K562 (cell line): ENCODE measurements around the gene MRPS18B. TPM values are rescaled to one million over a fixed set of nuclear protein-coding genes. Genes with fewer than 3 reads are reported as not detected.

Source experiments
- ATF7 ChIP-seq: fragments of 450-650 bp; IDR thresholded peaks from 2 replicates; pipeline ENCODE4 v1.7.1; 2014; ENCODE audit warnings: mild to moderate bottlenecking, moderate library complexity
- CBX8 ChIP-seq: fragments of 200-600 bp; sonication (generic); IDR thresholded peaks from 2 replicates; pipeline ENCODE4 v1.6.1; 2012; ENCODE audit warnings: borderline replicate concordance, mixed run types, low read depth, mild to moderate bottlenecking, moderate library complexity, mixed read lengths, low read length, control low read depth, inconsistent platforms; ENCODE audit not compliant: poor library complexity, severe bottlenecking; ENCODE audit errors: extremely low read depth
- CEBPB ChIP-seq: fragments of 450-650 bp; IDR thresholded peaks from 2 replicates; pipeline ENCODE4 v1.6.1; 2016; ENCODE audit warnings: missing genetic modification characterization, missing compliant biosample characterization
- JUN ChIP-seq, 2 experiments: sonication (generic) in 1 of 2; formaldehyde crosslinking in 1 of 2; IDR thresholded peaks; 2 replicates each; pipeline versions ENCODE4 v1.6.1 to v1.8.0; 2012 to 2022; ENCODE audit warnings: borderline replicate concordance in 2 of 2, mild to moderate bottlenecking in 2 of 2, improper control_type of control experiment in 1 of 2, low read depth in 1 of 2, low read length in 1 of 2, missing genetic modification reagents in 1 of 2
- JUND ChIP-seq, 2 experiments: IDR thresholded peaks; 2 replicates in 1 of 2; 3 replicates in 1 of 2; pipeline ENCODE4 v1.6.1; 2011; ENCODE audit warnings: borderline replicate concordance in 2 of 2, low read depth in 2 of 2, low read length in 2 of 2, improper control_type of control experiment in 1 of 2, missing biosample characterization in 1 of 2, missing genetic modification characterization in 1 of 2, missing genetic modification reagents in 1 of 2
- KLF13 ChIP-seq: fragments of 450-650 bp; IDR thresholded peaks from 2 replicates; pipeline ENCODE4 v1.6.1; 2016; ENCODE audit warnings: missing genetic modification characterization, low read depth, mild to moderate bottlenecking, missing compliant biosample characterization, moderate library complexity, borderline replicate concordance
- NR1H2 ChIP-seq: sonication (generic); formaldehyde crosslinking; IDR thresholded peaks from 2 replicates; pipeline ENCODE4 v1.4.0; 2020; ENCODE audit warnings: mild to moderate bottlenecking, missing genetic modification reagents
- PHF21A ChIP-seq: fragments of 450-650 bp; IDR thresholded peaks from 2 replicates; pipeline ENCODE4 v1.6.1; 2017; ENCODE audit warnings: low read depth, borderline replicate concordance
- PREB ChIP-seq: sonication (generic); formaldehyde crosslinking; IDR thresholded peaks from 2 replicates; pipeline ENCODE4 v1.8.1; 2023; ENCODE audit warnings: mild to moderate bottlenecking, missing genetic modification reagents
- SMARCE1 ChIP-seq: fragments of 450-650 bp; IDR thresholded peaks from 2 replicates; pipeline ENCODE4 v1.7.1; 2016; ENCODE audit warnings: mild to moderate bottlenecking
- SOX6 ChIP-seq: fragments of 450-650 bp; IDR thresholded peaks from 2 replicates; pipeline ENCODE4 v1.6.1; 2014; ENCODE audit warnings: mild to moderate bottlenecking
- TAF7 ChIP-seq: fragments of 450-650 bp; IDR thresholded peaks from 2 replicates; pipeline ENCODE4 v1.6.1; 2016; ENCODE audit warnings: missing genetic modification characterization, missing compliant biosample characterization
- TRIM24 ChIP-seq, 2 experiments: fragments of 450-650 bp; IDR thresholded peaks; 2 replicates each; pipeline ENCODE4 v1.6.1; 2016
- ZNF644 ChIP-seq: fragments of 200-800 bp; sonication (Bioruptor generic); IDR thresholded peaks from 2 replicates; pipeline ENCODE4 v1.6.1; 2016; ENCODE audit warnings: low read depth, missing genetic modification characterization, missing compliant biosample characterization
- ZNF77 ChIP-seq: fragments of 250-450 bp; sonication (Bioruptor Pico); IDR thresholded peaks from 2 replicates; pipeline ENCODE4 v1.5.0; 2020
- ZNF830 ChIP-seq: fragments of 250-450 bp; sonication (Bioruptor Pico); IDR thresholded peaks from 2 replicates; pipeline ENCODE4 v1.5.0; 2021; ENCODE audit warnings: mild to moderate bottlenecking
- polyA plus RNA-seq, 8 experiments: library from polyadenylated mRNA; depleted of rRNA in 4 of 8; stranded (reverse) in 5 of 8; unstranded in 3 of 8; fragments of >200 nt; fragmentation: Nextera tagmentation in 2 of 8; fragmentation: Illumina TruSeq in 1 of 8; extraction: Ambion mirVana in 2 of 8; extraction: Trizol in 1 of 8; gene quantifications; 2 replicates each; pipeline versions ENCODE4 v1.2.1 to v1.2.3, GENCODE V29; 2011 to 2014; ENCODE audit warnings: inconsistent platforms in 1 of 8, missing spikeins in 1 of 8
- total RNA-seq, 7 experiments: library from RNA; depleted of rRNA in 6 of 7; stranded (reverse); fragments of >200 nt in 6 of 7; fragmentation: Illumina TruSeq in 2 of 7; extraction: Trizol in 2 of 7; gene quantifications; 2 replicates each; pipeline versions ENCODE4 v1.2.1 to v1.2.3, GENCODE V29; 2011 to 2021; ENCODE audit warnings: low replicate concordance in 1 of 7
- TF ChIP-seq, protein P1 (sequence below): fragments of 200-800 bp; sonication (Bioruptor generic); IDR thresholded peaks from 2 replicates; pipeline ENCODE4 v1.6.1; 2017; ENCODE audit warnings: missing genetic modification characterization, missing compliant biosample characterization
- TF ChIP-seq, protein P2 (sequence below), 2 experiments: fragments of 200-800 bp in 1 of 2; sonication (Bioruptor generic) in 1 of 2; sonication (generic) in 1 of 2; formaldehyde crosslinking in 1 of 2; IDR thresholded peaks in 1 of 2; conservative IDR thresholded peaks in 1 of 2; 2 replicates each; pipeline versions ENCODE4 v1.5.0 to v1.6.1; 2016 to 2020; ENCODE audit warnings: missing compliant biosample characterization in 1 of 2, missing genetic modification characterization in 1 of 2, missing genetic modification reagents in 1 of 2
- TF ChIP-seq, protein P3 (sequence below): fragments of 450-650 bp; formaldehyde crosslinking; IDR thresholded peaks from 2 replicates; pipeline ENCODE4 v1.4.0; 2020; ENCODE audit warnings: mild to moderate bottlenecking, moderate library complexity
- TF ChIP-seq, protein P4 (sequence below): fragments of 450-650 bp; conservative IDR thresholded peaks from 2 replicates; pipeline ENCODE4 v1.6.1; 2016; ENCODE audit warnings: missing genetic modification characterization, low read depth, mild to moderate bottlenecking, control low read depth, missing compliant biosample characterization

MRPS18B gene
- total and polyA plus RNA-seq, 9 of the 15 experiments (the other 6 are each of a cell fraction or from before 2014, with no cell fraction given) = 132 to 383 (median 178) TPM

GRCh38 chr6:30614843-30615218 is 2.8 kb upstream of the MRPS18B start (continued):
- TF ChIP-seq, protein P1, sequence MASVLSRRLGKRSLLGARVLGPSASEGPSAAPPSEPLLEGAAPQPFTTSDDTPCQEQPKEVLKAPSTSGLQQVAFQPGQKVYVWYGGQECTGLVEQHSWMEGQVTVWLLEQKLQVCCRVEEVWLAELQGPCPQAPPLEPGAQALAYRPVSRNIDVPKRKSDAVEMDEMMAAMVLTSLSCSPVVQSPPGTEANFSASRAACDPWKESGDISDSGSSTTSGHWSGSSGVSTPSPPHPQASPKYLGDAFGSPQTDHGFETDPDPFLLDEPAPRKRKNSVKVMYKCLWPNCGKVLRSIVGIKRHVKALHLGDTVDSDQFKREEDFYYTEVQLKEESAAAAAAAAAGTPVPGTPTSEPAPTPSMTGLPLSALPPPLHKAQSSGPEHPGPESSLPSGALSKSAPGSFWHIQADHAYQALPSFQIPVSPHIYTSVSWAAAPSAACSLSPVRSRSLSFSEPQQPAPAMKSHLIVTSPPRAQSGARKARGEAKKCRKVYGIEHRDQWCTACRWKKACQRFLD (CRISPR knock-in tag) = no peak
- TF ChIP-seq, protein P2, sequence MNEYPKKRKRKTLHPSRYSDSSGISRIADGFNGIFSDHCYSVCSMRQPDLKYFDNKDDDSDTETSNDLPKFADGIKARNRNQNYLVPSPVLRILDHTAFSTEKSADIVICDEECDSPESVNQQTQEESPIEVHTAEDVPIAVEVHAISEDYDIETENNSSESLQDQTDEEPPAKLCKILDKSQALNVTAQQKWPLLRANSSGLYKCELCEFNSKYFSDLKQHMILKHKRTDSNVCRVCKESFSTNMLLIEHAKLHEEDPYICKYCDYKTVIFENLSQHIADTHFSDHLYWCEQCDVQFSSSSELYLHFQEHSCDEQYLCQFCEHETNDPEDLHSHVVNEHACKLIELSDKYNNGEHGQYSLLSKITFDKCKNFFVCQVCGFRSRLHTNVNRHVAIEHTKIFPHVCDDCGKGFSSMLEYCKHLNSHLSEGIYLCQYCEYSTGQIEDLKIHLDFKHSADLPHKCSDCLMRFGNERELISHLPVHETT (CRISPR knock-in tag; conservative IDR thresholded peaks at IDR 0.05 in 1 of 2, IDR thresholded peaks at IDR 0.05 in 1 of 2) = peak in 1 of 2 experiments; percentile 79; a peak in 2 of 4 replicates
- TF ChIP-seq PHF21A (no peak), ZNF644 (tag) (no peak; the same call in 1 of the 2 replicates), TRIM24 (IDR thresholded peaks at IDR 0.05) (no peak), ATF7 (peak; percentile 98), CBX8 (no peak), JUND (IDR thresholded peaks at IDR 0.05; ENCODE audit: borderline replicate concordance, low read depth, low read length) (peak; percentile 91), JUND (tag; IDR thresholded peaks at IDR 0.05; ENCODE audit: borderline replicate concordance, low read depth, low read length) (peak; percentile 91; the same call in 1 of the 3 replicates), NR1H2 (no peak), JUN (IDR thresholded peaks at IDR 0.05; ENCODE audit: borderline replicate concordance, low read depth, low read length) (peak; percentile 67; the same call in 1 of the 2 replicates), JUN (CRISPR knock-in tag; IDR thresholded peaks at IDR 0.05; ENCODE audit: borderline replicate concordance) (no peak), SOX6 (peak; percentile 19; the same call in 1 of the 2 replicates), SMARCE1 (no peak), KLF13 (no peak), ZNF77 (CRISPR knock-in tag) (no peak), CEBPB (peak; percentile 93), ZNF830 (CRISPR knock-in tag) (no peak), PREB (CRISPR knock-in tag) (no peak), TAF7 (tag) (0 out of 2 replicates have a peak, but pooled peaks have one; percentile 83)
- TF ChIP-seq, protein P3, sequence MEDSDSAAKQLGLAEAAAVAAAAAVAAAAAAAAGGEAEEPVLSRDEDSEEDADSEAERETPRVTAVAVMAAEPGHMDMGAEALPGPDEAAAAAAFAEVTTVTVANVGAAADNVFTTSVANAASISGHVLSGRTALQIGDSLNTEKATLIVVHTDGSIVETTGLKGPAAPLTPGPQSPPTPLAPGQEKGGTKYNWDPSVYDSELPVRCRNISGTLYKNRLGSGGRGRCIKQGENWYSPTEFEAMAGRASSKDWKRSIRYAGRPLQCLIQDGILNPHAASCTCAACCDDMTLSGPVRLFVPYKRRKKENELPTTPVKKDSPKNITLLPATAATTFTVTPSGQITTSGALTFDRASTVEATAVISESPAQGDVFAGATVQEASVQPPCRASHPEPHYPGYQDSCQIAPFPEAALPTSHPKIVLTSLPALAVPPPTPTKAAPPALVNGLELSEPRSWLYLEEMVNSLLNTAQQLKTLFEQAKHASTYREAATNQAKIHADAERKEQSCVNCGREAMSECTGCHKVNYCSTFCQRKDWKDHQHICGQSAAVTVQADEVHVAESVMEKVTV (CRISPR knock-in tag) = 0 out of 2 replicates have a peak, but pooled peaks have one; percentile 0
- TF ChIP-seq, protein P4, sequence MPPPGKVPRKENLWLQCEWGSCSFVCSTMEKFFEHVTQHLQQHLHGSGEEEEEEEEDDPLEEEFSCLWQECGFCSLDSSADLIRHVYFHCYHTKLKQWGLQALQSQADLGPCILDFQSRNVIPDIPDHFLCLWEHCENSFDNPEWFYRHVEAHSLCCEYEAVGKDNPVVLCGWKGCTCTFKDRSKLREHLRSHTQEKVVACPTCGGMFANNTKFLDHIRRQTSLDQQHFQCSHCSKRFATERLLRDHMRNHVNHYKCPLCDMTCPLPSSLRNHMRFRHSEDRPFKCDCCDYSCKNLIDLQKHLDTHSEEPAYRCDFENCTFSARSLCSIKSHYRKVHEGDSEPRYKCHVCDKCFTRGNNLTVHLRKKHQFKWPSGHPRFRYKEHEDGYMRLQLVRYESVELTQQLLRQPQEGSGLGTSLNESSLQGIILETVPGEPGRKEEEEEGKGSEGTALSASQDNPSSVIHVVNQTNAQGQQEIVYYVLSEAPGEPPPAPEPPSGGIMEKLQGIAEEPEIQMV (tag) = no peak
